GM21723 (cell line): ENCODE results near the gene DIABLO.

ENCODE experiments used
- ATAC-seq: cut with Tn5 transposase; IDR thresholded peaks from one replicate; pipeline ENCODE4 v1.9.1; 2021; ENCODE audit warnings: mild to moderate bottlenecking, moderate library complexity; ENCODE audit not compliant: unreplicated experiment

DIABLO gene

DNA sequence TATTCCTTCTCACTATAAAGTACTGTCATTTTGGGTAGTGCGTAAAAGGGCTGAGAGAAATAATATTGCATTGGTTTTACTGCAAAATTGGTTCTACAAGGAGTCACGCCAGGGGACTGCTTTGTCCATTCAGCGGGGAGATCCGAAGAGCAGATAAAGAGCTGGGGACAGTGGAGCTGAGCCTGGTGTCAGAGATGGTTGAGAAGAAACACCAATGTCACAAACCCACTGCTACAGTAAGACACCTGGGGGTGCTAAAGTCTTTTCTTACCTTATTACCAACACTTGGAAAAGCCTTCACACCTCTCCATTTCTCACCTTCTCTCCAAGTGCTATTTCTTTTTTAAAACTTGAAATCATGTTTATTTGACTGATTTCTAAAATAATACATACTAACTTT, 66.0 kb downstream of the DIABLO start:
- no peak for ATAC-seq

GRCh38 chr12:122158700-122159285, 67.1 kb downstream of the DIABLO start:
- no peak for ATAC-seq
